NCI-H1436 treated with DMSO at 0.1 percent for 48 hours (cell line): ENCODE results near the gene TRABD.

Experiments used
- DNase-seq: peaks from one replicate; lab custom pipeline; 2025; lab: John Stamatoyannopoulos, UW

Gene TRABD

DNA sequence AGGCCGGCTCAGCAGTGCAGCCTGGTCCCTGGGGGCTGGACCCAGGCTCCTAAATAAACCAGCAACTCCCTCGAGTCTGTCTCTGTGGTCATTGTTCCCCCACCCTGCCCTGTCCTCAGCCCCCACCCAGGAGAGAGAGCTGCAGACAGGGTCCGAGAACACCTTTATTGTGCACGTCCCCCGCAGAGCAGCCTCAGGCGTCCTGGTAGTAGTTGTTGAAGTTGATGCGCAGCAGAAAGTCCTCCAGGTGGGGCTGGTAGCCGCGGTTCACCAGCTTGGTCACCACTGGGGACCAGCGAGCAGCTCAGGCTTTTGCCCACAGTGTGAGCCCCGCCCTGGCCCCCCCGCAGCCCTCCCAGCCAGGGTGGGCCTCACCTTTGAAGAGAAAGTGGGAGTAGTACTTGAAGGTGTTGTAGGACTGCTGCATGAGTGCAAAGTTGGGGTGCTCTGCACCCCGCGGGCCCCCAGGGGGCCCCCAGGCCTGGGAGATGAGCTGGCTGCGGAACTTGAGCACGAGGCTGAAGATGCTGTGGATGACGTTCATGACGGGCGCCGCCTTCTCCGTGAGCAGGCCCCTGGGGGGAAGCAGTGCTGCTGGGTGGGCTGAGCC is 31.9 kb downstream of the TRABD start:
- DNase-seq: no peak

DNA sequence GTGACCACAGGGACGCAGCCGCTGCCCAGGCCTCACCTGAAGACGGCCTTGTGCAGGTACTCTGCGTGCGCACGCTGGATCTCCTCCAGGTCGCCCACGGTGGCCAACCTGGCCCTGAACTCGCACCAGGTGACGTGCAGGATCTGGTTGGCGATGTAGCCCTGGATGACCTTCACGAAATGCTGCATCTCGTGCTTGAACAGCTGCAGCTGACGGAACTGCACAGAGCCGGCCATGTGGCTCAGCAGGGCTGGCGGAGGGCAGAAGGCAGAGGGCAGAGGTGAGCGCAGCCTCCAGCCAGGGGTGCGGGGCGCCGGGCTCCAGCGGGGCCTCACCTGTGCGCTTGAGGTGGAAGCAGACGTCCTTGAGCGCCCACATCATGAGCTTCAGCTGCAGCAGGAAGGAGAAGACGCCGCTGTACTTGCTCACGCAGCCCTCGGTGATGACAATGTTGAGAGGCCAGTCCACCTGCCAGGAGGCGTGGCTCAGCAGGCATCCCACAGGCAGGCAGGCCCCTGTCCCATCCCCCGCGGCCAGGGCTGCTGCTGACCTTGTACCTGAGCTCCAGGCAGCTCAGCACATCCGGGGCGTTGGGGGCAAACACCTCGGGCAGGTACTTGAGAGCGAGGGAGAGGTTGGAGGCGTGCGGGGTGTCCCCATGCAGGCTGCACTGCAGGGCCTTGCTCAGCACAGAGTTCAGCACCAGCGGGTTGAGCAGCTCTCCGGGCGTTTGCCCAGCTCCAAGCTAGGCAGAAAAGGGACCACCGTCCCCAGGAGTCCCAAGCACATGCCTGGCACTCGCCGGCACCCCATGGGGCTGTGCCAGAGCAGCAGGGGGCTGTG is 32.7 kb downstream of the TRABD start:
- DNase-seq: no peak

DNA sequence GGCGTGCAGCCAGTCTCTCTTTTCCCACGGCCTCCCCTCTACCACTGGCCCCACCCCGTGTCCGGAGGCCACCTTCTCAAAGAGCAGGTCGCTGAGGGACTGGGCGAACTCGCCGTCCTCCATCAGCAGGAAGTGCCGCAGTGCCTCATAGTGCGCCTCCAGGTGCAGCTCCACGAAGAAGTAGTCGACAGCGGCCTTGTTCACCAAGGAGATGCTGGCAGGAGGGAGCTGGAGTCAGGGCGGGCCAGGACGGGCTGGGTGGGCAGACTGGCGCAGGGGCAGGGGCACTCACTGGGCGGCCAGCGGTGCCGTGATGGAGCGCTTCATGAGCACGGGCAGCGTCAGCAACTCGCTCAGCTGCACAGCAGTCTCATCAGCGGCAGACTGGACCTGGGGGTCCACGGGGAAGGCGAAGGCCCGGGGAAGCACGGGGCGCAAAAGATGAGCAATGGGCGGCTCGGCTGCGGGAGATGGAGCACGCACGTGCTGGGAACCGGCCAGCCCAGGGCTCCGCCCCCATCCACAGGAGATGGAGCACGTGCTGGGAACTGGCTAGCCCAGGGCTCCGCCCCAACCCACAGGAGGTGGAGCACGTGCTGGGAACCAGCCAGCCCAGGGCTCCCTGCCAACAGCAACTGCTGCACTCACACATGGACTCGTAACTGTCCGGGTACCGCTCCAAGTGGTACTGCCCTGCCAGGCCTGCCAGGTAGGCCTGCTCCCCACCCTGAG is 33.4 kb downstream of the TRABD start:
- no peak for DNase-seq

DNA sequence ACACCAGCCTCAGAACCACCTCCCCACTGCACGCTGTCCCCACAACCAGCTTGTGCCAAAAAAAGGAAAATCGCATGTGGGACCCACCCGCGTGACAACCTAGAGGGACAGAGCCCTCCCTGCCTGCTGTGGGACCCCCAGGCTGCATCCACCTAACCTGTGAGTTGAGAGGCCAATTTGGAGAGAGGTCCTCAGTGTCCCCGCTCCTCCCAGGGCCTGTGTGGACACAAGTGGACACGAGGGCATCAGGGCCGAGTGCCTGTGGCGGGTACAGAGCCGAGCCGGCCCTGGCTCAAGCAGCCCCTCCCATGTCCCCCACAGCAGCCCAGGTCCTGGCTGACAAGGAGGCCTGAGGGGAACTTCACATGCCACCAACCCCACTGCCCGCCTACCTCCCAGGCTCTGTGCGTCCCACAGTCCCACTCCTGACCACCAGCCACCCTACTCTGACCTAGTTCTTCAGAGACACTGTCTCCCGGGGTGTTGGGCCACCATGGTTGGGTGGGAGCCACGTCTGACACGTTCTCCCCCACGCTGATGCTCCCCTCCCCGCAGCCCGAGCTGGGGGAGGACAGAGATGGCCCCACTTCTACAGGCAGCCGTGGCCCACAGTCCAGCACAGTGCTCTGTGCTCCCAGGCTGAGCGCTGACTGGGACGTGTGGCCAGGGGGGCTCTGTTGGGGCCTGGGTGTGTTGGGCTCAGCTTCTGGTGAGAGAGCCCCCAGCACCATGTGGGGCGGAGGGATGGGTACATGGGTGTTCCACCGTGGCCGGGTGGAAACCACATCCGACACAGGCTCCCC is 34.3 kb downstream of the TRABD start:
- no peak for DNase-seq

DNA sequence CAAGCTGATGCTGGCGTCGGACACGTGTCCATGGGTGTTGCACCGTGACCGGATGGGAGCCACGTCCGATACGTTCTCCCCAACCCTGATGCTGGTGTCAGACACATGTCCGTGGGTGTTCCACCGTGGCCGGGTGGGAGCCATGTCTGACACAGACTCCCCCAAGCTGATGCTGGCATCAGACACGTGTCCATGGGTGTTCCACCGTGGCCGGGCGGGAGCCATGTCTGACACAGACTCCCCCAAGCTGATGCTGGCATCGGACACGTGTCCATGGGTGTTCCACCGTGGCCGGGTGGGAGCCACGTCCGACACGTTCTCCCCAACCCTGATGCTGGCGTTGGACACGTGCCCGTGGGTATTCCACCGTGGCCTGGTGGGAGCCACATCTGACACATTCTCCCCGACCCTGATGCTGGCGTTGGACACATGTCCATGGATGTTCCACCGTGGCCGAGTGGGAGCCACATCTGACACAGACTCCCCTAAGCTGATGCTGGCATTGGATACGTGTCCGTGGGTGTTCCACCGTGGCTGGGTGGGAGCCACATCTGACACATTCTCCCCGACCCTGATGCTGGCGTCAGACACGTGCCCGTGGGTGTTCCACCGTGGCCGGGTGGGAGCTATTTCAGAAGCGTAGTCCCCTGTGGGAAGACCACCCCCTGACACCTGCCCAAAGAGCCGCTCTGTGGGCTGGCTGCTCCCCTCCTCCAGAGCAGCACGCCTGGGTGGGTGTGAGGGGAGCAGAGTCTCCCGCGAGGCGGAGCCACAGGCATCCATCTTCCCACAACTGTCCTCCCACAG is 35.1 kb downstream of the TRABD start:
- DNase-seq: no peak

DNA sequence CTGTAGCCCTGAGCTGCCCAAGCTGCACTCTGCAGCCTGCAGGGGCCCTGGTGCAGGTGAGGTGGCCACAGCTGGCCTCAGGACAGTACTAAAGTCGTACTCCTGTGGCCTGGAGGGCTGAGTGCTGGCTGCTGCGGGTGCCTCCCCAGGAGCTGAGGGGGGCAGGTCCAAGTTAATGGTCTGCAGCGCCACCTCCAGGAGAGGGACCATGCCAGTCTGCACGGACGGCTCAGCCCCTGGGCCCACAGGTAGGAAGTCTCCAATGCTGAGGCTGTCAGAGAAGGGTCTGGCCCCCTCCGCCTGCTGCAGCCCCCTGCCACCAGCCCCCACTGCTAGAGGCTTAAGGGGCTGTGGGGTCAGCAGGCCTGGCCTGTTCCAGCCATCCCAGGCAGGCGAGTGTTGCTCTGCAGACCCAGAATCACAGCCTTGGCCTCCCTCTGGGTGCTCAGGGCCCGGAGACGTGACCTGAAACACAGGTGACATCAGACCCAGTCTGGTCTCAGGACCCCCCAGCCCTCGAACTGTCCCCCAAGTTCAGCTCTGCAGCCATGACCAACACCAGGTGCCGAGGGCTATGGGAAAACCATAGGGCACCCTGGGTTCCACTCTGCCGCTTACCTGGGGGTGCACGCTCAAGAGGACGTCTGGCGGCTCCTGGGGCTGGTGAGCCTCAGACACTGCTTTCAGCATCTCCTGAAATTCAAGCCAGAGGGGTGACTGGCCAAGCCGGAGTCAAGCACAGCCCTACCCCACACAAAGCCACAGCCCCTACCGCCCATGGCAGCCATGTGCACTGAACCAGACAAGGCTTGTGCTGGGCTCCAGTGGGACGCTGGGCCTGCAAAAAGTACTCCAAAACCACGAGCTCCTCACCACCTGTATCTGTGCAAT is 35.9 kb downstream of the TRABD start:
- DNase-seq: no peak

DNA sequence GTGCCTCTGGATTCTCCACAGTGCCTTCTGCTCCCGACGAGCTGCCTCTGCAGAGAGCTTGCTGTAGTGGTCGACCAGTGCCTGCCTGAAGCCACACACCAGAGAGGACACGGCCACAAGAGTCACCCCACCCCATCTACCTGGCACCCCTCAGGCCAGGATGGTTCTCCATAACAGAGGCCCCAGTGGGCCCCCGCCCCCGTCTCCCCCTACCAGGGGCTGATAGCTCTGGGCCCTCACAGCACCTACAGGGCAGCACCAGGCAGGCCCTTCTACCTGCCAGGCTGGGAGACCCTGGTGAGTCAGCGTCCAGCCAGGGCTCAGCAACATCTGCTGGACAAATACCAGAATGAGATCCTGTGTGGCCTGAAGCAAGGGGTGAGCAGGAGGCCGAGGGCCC is 36.8 kb downstream of the TRABD start:
- no peak for DNase-seq

DNA sequence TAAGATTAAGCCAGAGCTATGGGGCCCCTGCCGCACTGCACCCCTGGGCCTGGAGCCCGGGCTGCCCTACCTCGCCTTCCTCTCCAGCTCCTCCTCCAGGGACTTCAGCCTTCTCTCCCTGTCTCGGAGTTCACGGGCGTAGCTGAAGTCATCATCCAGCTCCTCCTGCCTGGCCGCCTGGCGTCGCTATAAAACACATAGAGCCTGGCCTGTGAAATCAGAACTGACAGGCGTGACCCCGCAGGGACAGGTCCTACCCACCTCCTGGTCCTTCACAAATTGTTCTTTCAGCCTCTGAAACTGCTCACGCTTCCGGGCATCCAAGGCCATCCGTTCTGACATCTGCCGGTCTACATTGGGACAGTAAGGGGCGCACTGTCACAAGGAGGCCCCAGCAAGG is 38.4 kb downstream of the TRABD start:
- no peak for DNase-seq

DNA sequence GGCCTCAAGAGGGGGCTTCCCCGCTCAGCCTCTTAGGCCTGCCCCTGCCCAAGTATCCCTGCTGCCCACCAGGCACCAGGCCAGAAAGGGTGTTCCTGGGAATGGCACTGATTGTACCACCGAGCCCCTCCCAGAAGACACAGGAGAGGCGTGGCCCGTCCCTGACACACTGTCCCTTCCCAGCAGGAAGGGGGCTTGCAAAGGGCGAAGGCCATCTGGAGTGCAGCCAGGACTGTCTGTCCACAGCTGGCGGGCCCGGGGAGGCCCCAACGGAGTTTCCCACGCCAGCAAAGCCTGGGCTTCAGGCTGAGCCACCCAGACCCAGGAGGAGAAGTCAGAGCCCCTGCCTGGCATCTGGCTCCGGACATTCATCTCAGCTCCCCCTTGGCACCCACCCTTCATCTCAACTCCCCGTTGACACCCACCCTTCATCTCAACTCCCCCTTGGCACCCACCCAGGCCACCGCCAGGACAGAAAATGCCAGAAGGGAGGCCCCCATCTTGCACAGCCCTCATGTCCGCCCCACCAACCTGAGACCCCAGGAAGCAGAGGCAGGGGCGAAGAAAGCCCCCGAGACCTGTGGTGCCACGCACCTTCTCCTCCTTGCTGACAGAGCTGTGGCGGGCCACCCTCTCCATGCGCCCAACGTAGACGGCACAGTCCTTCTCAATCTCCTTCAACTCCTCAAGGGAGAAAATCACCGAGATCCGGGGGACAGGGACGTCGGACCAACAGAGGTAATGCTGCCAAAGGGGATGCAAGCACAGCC is 39.7 kb downstream of the TRABD start:
- no peak for DNase-seq

DNA sequence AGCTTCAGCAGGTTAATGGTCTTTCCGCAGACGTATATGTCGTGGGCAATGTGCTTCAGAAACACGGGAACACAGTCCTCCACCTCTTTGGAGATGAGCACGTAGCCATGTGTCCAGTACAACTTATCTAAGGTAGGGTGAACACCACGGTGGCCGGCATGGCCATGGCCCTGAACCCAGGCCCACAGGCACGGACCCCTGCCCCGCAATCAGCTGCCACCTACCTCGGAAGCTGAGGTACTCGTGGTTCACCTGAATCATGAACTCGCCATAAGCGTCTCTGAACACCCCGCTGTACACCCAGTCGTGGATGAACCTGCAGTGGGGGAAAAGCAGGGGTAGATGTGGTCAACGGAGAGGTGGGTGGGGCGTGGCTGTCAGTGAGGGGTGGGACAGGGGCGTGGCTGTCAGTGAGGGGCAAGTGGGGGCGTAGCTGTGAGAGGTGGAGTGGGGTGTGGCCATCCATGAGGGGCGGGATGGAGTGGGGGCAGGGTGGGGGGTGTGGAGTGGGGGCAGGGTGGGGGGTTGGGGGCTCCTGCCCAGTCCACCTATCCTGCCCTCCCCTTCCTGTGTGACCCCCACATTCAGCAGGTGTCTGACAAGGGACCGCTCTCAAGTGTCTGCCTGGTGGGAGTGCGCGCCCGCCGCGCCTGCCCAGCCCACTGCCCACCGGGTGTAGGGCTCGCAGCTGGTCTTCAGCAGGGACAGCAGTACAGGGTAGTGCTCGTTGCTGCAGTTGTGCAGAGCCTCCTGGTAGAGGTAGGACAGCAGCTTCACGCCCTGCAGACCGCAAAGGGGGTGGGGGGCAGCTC is 40.6 kb downstream of the TRABD start:
- no peak for DNase-seq

DNA sequence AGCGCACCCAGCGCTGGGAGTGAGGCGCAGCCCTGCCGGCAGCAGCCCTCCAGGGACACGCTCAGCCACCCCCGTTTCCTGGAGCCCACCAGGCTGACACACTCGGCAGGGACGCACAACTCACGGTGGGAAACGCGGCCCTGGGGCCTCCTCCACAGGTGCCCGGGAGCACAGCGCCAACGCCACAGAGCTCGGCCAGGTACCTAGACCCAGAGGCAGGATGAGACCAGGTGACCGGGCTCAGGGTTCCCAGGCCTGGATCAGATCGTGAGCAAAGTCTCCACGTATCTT is 41.1 kb downstream of the TRABD start:
- DNase-seq: no peak

DNA sequence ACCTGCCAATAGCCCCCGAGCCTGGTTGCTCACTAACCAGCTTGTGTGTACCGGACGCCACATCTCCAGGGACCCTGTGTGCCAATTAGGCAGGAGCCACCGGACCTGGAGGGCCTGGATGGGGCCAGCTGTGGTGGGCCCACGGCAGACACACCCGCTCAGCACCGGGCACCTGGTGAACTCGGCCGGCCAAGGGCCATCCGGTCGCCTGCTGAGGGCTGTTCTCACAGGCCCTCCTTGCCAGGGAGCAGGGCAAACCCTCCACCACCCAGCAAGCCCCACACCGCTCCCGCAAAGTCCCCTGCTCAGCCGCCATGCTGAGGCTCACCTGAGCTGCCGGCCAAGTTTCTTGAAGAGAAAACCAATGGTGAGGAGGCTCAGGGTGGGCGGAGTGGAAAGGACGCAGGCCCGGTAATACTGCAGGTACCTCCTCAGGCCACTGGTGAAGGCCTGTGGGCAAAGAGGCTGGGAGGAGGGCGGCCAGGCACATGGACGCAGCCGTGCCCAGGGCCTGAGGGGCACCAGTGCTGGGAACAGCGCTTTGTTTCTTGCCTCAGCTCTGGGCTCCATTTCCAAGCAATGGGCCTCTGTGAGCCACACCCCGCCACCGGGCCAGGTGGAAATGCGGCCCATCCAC is 42.0 kb downstream of the TRABD start:
- no peak for DNase-seq

DNA sequence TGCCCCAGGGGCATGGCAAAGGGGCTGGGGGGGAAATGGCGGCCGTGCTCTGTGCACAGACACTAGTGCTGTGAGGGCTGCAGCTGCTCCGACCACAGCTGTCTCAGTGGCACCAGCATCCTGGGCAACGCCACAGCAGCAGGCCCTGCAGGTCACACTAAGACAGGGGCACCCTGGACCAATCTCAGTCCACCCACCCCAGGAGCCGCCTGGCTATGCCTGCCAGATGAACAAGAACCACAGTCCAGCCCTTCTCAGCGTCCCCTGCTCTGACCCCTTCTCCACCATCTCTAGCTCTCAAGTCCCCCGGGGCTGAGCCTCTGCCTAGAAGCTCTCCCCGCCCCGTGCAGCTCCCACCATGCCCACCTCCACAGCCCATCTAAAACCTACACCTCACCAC is 42.7 kb downstream of the TRABD start:
- no peak for DNase-seq

DNA sequence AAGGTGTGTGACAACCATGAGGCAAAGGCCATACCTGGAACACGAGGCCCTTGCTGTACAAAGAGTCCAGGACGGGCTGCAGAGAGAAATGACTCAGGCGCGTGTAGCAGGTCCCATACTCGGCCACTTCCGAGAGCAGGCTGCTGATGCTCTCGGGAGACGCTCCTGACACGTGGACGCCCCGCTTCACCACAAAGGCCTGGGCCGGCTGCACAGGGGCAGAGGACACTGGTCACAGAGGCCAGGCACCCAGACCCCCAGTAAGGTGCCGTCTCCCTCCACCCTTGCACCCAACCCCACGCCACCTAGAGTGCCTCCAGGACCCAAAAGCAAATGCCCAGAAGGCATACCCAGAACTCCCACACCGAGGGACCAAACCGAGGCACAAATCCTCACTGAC is 43.7 kb downstream of the TRABD start:
- no peak for DNase-seq

DNA sequence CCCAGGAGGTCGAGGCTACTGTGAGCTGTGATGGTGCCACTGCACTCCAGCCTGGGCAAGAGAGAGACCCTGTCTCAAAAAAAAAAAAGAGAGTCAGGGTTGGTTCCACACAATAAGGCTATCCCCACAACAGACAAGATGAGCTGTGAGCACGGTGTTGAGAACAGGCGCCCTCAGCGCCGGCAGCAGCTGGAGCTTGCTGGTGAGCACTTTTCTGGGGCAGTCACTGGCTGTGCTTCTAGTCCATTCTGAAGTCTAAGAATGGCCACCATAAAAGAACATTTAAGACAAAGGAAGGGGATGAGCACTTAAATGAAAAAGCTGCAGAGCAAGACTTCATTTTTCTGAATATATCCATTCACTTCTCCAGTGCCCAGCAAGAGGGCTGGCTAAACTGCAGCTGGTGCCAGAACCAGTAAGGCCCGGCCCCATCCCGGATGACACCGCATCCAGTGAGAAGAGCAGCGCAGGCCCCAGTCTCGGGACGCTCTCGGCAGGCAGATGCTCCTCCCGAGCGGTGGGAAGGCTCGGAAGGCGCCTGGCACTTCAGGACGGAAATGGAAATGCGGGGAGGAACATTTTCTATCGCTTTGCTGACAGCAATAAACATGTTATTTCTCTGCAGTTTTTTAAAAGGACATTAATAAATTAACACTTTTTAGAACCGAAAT is 46.9 kb downstream of the TRABD start:
- DNase-seq: no peak

DNA sequence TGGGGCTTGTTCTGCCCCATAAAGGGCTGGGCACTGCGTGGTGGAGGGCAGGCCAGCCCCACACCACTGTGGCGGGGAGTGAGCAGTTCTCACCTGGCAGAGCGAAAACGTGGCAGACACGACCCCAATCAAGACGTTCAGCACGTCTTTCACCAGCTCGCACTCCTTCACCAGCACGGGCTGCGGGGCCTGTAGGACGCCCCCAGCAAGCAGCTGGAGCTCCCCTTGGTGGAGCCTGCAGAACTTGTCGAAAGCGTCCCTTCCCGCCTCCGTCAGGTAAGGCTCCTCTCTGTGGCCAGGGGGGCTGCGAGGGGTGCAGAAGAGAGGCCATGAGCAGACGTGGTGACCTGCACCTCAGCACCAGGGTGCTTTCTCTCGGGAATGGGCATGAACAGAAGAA is 47.5 kb downstream of the TRABD start:
- no peak for DNase-seq

DNA sequence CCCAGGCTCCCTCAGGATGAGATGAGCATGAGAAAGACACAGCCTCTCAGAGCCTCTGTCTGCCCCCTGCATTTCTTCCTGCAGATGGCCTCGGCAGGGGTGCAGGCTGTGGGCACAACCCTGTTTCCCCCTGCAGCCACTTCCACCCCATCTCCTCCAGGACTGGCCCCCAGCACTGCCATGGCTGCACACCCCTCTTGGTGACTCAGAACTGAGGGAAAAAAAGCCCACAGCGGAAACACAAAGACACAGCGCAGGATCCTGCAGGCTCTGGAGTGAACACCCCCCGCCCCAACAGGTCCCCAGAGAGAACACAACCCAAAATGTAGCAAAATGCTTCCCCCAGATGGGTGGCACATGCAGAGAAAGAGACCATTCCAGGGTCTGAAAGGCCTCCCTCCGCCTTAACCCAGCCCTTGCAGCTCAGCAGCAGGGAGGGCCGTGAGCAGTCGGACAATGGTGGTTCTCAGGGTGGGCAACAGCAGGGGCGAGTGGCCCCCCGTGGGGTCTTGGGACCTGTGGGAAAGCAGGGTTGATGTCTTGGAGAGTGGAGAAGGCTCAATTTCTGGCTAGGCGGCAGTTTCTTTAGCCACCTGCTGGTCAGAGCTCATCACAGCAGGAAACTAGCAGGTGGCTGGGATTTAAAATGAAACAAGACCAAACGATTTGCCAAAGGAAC is 51.2 kb downstream of the TRABD start:
- DNase-seq: no peak
